ENCODE results near the gene KCNK5.

Gene KCNK5

GRCh38 chr6:39143238-39143930, 85.9 kb downstream of the KCNK5 start:
- no peak overlapping the region for H3K4me3 ChIP-seq (ENCODE audit: low read depth in 1 of 2, low read length in 1 of 2)
- H3K27me3 ChIP-seq = peaks cover 30% of the 10 kb centered on the region
- no peaks in the 10 kb centered on the region for H3K9me3 ChIP-seq
- H3K4me1 ChIP-seq (ENCODE audit: control insufficient read depth in 1 of 2, insufficient read depth in 1 of 2, low read depth in 1 of 2, low read length in 1 of 2) = no peaks in the 10 kb centered on the region
- H3K36me3 ChIP-seq = no peaks in the 10 kb centered on the region
- no peak overlapping the region for H3K27ac ChIP-seq
- TF ChIP-seq, protein P1, sequence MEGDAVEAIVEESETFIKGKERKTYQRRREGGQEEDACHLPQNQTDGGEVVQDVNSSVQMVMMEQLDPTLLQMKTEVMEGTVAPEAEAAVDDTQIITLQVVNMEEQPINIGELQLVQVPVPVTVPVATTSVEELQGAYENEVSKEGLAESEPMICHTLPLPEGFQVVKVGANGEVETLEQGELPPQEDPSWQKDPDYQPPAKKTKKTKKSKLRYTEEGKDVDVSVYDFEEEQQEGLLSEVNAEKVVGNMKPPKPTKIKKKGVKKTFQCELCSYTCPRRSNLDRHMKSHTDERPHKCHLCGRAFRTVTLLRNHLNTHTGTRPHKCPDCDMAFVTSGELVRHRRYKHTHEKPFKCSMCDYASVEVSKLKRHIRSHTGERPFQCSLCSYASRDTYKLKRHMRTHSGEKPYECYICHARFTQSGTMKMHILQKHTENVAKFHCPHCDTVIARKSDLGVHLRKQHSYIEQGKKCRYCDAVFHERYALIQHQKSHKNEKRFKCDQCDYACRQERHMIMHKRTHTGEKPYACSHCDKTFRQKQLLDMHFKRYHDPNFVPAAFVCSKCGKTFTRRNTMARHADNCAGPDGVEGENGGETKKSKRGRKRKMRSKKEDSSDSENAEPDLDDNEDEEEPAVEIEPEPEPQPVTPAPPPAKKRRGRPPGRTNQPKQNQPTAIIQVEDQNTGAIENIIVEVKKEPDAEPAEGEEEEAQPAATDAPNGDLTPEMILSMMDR (IDR thresholded peaks at IDR 0.05) = no peak

GRCh38 chr6:39140556-39141167, 88.6 kb downstream of the KCNK5 start:
- H3K27me3 ChIP-seq = peaks cover 26% of the 10 kb centered on the region
- no peak overlapping the region for H3K4me3 ChIP-seq (ENCODE audit: low read depth in 1 of 2, low read length in 1 of 2)
- no peaks in the 10 kb centered on the region for H3K4me1 ChIP-seq (ENCODE audit: control insufficient read depth in 1 of 2, insufficient read depth in 1 of 2, low read depth in 1 of 2, low read length in 1 of 2)
- H3K9me3 ChIP-seq = no peaks in the 10 kb centered on the region
- TF ChIP-seq, protein P1 (IDR thresholded peaks at IDR 0.05) = no peak
- no peak overlapping the region for H3K27ac ChIP-seq
- H3K36me3 ChIP-seq = no peaks in the 10 kb centered on the region

All from neutrophil (primary cell).